ENCODE data around the gene GGTLC3.
"Not testable (repeated sequence)": the region's sequence is repeated elsewhere in the genome, so short reads cannot be mapped to it uniquely, and the experiment has no call there.

- not testable (repeated sequence) for TF ChIP-seq CTCF (conservative IDR thresholded peaks at IDR 0.05); ZFX (IDR thresholded peaks at IDR 0.05)
Measured at GRCh38 chr22:18528597-18529415, 10.8 kb upstream of the GGTLC3 start.
